ENCODE measurements around the gene TPRG1L.
"Not testable (repeated sequence)": the region's sequence is repeated elsewhere in the genome, so short reads cannot be mapped to it uniquely, and the experiment has no call there.

Gene TPRG1L

GRCh38 chr1:3624200-3625136 lies at the start of gene TPRG1L:
Gene TPRG1L (plus strand): TSS chr1:3625015. CDS start chr1:3625073, 58 bp downstream.
- DNase-seq (ENCODE audit: low read depth in 1 of 2, low spot score in 1 of 2), result peak; percentile 97 to 98

DNA sequence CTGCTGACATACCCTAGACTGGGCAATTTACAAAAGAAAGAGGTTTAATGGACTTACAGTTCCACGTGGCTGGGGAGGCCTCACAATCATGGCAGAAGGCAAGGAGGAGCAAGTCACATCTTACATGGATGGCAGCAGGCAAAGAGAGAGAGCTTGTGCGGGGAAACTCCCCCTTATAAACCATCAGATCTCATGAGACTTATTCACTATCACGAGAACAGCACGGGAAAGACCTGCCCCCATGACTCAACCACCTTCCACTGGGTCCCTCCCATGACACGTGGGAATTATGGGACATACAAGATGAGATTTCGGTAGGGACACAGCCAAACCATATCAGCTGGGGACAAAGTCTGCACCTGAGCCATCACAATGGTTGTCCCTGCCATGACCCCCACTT lies 49.3 kb upstream of the TPRG1L start:
- DNase-seq (ENCODE audit: low read depth in 1 of 2, low spot score in 1 of 2), result not testable (repeated sequence)

- no peak for DNase-seq (ENCODE audit: low read depth in 1 of 2, low spot score in 1 of 2)
Measured at GRCh38 chr1:3575993-3576392, 48.8 kb upstream of the TPRG1L start.

DNA sequence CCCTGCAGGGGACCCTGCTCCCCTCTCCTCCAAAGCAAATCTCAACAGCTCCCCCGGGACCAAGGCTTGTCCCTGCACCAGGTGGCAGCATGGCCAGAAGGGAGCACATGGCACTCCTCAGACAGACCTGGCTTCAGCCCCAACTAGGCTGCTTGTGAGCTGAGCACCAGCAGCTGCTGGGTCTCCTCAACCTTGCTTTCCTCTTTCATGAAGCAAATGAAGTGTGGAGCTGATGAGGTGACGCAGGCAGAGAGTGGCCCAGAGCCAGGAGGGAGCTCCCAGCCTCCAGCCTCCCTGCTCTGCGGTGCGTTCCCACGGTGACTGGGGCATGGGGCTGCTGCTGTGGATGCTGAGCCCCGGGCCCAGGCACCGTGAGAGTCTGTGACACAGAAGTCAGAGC lies 47.5 kb upstream of the TPRG1L start:
- no peak for DNase-seq (ENCODE audit: low read depth in 1 of 2, low spot score in 1 of 2)

- no peak for DNase-seq (ENCODE audit: low read depth in 1 of 2, low spot score in 1 of 2)
Measured at GRCh38 chr1:3577711-3578432, 46.9 kb upstream of the TPRG1L start.

- no peak for DNase-seq (ENCODE audit: low read depth in 1 of 2, low spot score in 1 of 2)
Measured at GRCh38 chr1:3578433-3578805, 46.4 kb upstream of the TPRG1L start.

DNA sequence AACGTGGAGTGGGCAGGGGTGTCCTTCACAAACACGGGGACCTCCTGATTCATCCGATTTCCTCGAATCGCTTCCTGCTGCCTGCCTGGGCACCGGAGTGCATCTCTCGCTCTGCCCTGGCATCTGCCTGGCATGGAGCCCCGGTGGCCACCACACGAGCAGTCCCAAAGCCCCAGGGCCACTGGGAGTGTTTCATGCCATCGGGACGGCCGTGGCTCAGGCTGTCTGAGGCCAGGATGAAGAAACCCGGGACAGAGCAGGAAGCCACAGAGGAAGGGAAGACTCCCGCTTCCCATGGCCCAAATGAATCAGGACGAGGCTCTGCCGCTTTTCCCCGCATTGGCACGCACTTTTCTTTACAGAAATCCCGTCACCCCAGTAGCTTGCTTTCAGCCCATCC lies 45.9 kb upstream of the TPRG1L start:
- no peak for DNase-seq (ENCODE audit: low read depth in 1 of 2, low spot score in 1 of 2)

DNA sequence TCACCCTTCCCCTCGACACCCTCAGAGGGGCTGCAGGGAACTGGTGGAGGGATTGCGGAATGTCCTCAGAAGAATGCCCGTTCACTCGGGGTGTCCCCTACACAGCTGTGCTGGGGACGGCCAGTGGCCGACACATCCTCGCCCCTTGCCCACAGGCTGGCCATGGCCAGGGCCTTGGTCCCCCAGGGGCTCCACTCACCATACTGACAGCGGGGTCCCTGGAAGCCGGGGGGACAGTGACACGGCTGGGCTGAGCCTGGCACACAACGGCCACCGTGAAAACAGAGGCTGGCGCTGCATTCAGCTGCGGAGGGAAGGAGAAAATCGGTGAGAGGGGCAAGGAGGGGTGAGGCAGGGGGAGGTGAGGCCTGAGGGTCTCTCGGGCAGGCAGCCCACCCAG lies 45.2 kb upstream of the TPRG1L start:
- no peak for DNase-seq (ENCODE audit: low read depth in 1 of 2, low spot score in 1 of 2)

- DNase-seq (ENCODE audit: low read depth in 1 of 2, low spot score in 1 of 2), result no peak
Measured at GRCh38 chr1:3580231-3580630, 44.6 kb upstream of the TPRG1L start.

GRCh38 chr1:3581296-3582036 lies 43.3 kb upstream of the TPRG1L start:
- no peak for DNase-seq (ENCODE audit: low read depth in 1 of 2, low spot score in 1 of 2)

GRCh38 chr1:3583751-3584150 lies 41.1 kb upstream of the TPRG1L start:
- DNase-seq (ENCODE audit: low read depth in 1 of 2, low spot score in 1 of 2), result not testable (repeated sequence)

DNA sequence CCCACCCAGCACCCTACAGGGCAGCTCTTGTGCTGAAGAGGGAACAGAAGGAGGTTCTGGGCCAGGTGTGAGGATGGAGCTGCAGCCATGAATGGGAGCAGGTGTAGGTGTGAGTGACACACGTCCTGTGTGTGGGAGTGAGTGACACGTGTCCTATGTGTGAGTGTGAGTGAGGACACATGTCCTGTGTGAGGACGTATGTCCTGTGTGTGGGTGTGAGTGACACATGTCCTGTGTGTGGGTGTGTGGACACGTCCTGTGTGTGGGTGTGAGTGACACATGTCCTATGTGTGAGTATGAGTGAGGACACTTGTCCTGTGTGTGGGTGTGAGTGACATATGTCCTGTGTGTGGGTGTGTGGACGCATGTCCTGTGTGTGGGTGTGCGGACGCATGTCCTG lies 39.9 kb upstream of the TPRG1L start:
- DNase-seq (ENCODE audit: low read depth in 1 of 2, low spot score in 1 of 2), result no peak

- not testable (repeated sequence) for DNase-seq (ENCODE audit: low read depth in 1 of 2, low spot score in 1 of 2)
Measured at GRCh38 chr1:3585353-3585868, 39.4 kb upstream of the TPRG1L start.

DNA sequence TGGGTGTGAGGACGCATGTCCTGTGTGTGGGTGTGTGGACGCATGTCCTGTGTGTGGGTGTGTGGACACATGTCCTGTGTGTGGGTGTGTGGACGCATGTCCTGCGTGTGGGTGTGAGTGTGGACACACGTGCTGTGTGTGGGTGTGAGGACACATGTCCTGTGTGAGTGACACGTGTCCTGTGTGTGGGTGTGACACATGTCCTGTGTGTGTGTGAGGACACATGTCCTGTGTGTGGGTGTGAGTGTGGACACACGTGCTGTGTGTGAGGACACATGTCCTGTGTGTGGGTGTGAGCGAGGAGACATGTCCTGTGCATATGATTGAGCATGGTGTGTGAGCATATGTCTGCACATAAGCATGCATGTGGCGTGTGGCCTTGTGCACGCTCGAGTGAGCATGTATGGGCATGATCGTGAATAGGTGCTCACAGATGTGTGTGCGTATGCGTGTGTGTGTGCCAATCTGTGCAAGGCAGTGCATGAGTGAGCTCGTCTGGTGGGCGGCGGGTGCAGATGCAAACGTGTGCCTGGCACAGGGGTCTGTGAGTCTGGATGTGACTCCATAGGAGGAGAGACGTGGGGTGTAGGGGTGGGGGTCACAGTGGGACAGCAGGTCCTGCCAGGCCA lies 38.8 kb upstream of the TPRG1L start:
- no peak for DNase-seq (ENCODE audit: low read depth in 1 of 2, low spot score in 1 of 2)

DNA sequence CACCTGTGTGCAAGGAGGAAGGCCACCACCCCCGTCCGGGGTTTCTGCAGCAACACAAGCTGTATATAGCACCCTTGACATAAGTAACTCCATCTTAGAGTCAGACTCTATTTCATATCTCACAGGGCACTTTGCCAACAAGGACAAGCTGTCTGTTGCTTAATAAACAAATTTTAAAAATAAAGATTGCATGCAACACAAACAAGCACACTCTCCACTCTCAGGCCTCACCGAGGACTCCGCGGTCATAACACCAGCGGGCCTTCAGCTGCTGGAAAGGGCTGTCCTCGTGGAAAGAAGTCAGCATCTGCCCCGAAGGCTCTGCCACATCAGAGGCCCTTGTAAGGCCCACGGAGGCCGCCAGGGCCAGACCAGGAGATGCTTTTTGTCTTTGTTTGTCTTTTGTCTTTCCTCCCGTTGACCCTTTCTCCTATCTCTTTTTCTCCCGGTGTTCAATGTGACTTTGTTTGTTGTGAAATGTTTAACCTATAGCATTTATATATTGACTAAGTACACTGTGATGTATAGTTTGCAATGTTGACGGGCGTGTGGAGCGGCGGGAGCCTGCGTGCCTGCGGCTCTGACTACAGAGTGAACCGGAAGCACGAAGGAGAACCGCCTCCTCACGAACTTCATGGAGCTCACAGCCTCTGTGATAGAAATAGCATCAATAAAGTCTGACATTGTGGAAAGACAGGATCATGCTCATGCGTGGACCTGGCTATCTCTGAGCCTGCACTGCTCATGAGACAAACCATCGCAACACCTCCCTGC lies 37.6 kb upstream of the TPRG1L start:
- DNase-seq (ENCODE audit: low read depth in 1 of 2, low spot score in 1 of 2), result no peak

- no peak for DNase-seq (ENCODE audit: low read depth in 1 of 2, low spot score in 1 of 2)
Measured at GRCh38 chr1:3588395-3588794, 36.4 kb upstream of the TPRG1L start.

GRCh38 chr1:3590139-3590763 lies 34.6 kb upstream of the TPRG1L start:
- DNase-seq (ENCODE audit: low read depth in 1 of 2, low spot score in 1 of 2), result no peak

GRCh38 chr1:3590951-3591865 lies 33.6 kb upstream of the TPRG1L start:
- no peak for DNase-seq (ENCODE audit: low read depth in 1 of 2, low spot score in 1 of 2)

DNA sequence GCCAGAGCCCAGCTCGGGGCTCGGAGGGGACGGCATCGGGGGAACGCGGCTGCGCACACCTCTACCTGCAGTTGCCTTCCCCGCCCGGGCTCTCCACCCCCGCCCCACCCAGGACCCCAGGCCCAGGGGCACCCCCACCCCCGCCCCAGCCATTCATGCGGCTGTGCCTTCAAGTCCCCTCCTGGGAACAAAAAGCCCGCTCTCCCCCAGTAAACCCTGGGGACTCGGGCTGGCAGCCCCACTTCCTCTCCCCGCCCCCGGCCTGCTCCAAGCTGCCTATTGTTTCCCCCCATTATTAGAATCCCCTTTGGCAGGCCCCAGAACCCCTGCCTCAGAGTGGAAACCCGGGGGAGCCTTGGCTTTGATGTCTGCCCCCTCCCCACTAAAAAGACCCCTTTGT lies 31.5 kb upstream of the TPRG1L start:
- no peak for DNase-seq (ENCODE audit: low read depth in 1 of 2, low spot score in 1 of 2)
